SJSA1 (cell line): ENCODE results near the gene FOXC1. TPM values are rescaled to one million over a fixed set of nuclear protein-coding genes. Genes with fewer than 3 reads are reported as not detected.

ENCODE experiments used
- DNase-seq, 2 experiments: peaks; one replicate each; pipeline ENCODE4 v3.0.0-alpha.2; 2015 to 2020; ENCODE audit warnings: low spot score in 2 of 2, low read depth in 1 of 2
- H3K27ac ChIP-seq: fragments of 250-450 bp; sonication (Bioruptor Pico); 2 replicates; pipeline ENCODE4 v1.5.1; 2020; ENCODE audit warnings: mild to moderate bottlenecking, moderate library complexity
- H3K27me3 ChIP-seq: fragments of 250-450 bp; sonication (Bioruptor Pico); replicated peaks from 2 replicates; pipeline ENCODE4 v1.5.1; 2020; ENCODE audit warnings: mild to moderate bottlenecking, moderate library complexity
- H3K36me3 ChIP-seq: fragments of 250-450 bp; sonication (Bioruptor Pico); 2 replicates; pipeline ENCODE4 v1.5.1; 2020; ENCODE audit warnings: mild to moderate bottlenecking
- H3K4me1 ChIP-seq: fragments of 250-450 bp; sonication (Bioruptor Pico); replicated peaks from 2 replicates; pipeline ENCODE4 v1.6.1; 2021; ENCODE audit warnings: mild to moderate bottlenecking
- H3K4me3 ChIP-seq: fragments of 250-450 bp; sonication (Bioruptor Pico); 2 replicates; pipeline ENCODE4 v1.5.1; 2020; ENCODE audit warnings: mild to moderate bottlenecking
- H3K9me3 ChIP-seq: fragments of 250-450 bp; sonication (Bioruptor Pico); replicated peaks from 2 replicates; pipeline ENCODE4 v1.5.1; 2020; ENCODE audit warnings: mild to moderate bottlenecking
- total RNA-seq: library from RNA; depleted of rRNA; stranded (reverse); fragments of >200 nt; shearing (Covaris generic); gene quantifications from 2 replicates; pipeline ENCODE4 v1.2.3, GENCODE V29; 2014

FOXC1 gene
- total RNA-seq, 1 experiment from 2014 or later, result 21.0 TPM

DNA sequence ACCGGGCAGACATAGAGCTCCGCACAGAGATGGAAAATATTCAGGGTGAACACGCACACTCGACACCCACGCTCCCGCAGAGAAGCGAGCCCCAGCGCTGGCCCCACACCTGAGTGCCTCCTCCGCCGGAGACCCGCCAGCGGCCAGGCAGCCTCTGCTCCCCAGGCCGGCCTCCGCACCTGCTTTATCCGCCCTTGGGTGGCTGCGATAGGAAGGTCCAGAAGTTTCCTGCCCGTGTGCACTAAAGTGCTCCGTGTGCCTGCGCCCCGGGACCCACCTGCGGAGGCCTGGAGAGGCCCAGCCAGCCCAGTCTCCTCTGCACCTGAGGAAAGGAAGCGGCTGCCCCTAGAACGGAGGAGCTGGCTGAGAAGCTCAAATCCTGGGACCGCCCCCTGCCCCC is 10.8 kb upstream of the FOXC1 start:
- Histone ChIP-seq H3K36me3 (no peaks in the 10 kb centered on the region), H3K27me3 (no peaks in the 10 kb centered on the region), H3K9me3 (no peaks in the 10 kb centered on the region), H3K27ac (no peak overlapping the region), H3K4me1 (peaks cover 12% of the 10 kb centered on the region), H3K4me3 (no peak overlapping the region)
- DNase-seq, result no peak

DNA sequence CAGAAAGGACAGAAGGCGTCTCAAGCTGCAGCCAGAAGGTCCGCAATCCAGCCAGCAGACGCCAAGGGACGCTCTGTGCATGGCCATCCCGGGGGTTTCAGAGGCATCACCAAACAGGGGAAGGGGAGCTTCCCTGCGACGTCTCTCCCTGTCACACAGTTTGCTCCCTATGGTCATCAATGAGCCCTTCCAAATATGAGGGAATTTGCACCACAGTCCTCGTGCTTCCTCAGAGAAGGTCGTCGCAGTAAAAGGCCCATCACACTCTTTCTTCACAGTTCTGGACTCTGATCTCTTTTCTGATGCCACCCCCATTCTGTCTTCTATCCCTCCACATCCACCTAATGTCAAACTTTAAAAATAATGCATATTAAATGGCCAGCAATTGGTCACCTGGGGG is 10.2 kb upstream of the FOXC1 start:
- H3K36me3 ChIP-seq, result no peaks in the 10 kb centered on the region
- H3K4me3 ChIP-seq, result no peak overlapping the region
- H3K9me3 ChIP-seq, result peaks cover under 1% of the 10 kb centered on the region; the same call in 1 of the 2 replicates
- no peak for DNase-seq
- H3K4me1 ChIP-seq, result peaks cover 18% of the 10 kb centered on the region
- no peak overlapping the region for H3K27ac ChIP-seq
- H3K27me3 ChIP-seq, result no peaks in the 10 kb centered on the region

DNA sequence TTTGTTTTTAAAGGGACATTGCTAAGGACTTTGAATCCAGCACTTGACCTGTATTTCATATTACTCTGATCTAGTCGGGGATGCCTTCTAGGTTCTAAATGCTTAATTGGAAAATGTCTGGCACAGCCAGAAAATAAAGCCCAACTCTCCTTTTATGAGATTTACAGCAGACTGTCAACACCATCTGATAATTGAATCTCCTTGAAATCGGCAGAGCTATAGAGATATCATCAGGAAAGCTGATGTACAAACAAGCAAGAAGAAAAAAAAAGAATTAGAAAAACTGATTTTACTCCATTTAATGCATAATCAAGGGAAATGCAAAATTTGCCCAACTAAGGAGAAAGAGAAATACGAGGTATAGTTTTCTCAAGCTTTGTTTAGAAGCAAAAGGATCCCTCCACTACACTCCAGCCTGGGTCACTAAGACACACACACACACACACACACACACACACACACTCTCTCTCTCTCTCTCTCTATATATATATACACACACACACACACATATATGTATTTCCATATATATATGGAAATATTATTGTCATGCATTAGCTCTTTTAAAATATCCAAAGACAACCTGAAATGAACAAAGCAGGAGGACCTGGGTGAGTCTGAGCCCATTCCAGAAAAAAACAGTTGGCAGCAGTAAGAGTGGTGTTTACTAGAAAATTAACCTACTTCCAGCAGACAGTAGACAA is 9.5 kb upstream of the FOXC1 start:
- no peak for DNase-seq
- no peaks in the 10 kb centered on the region for H3K27me3 ChIP-seq

DNA sequence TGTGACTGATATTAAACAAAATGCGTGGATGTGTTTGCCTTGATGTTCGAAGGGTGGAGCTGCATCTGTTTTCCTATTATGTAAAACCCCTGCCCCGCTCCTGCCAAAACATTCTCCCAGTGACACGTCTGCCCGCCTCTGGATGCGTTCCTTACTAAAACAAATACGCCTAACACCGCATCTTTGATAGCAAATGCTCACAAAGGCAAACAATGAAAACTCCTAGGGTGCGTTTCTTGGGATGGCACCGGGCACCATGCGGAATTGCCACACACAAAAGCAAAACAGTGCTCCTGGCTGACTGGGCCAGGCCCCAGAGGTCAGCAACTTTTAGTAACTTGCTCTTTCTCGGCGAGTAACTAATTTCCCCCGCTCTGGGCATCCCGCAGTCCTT is 9.0 kb upstream of the FOXC1 start:
- H3K9me3 ChIP-seq, result peaks cover 4% of the 10 kb centered on the region; the same call in 1 of the 2 replicates
- H3K4me1 ChIP-seq, result peaks cover 20% of the 10 kb centered on the region
- no peak overlapping the region for H3K27ac ChIP-seq
- no peaks in the 10 kb centered on the region for H3K36me3 ChIP-seq
- no peak overlapping the region for H3K4me3 ChIP-seq
- H3K27me3 ChIP-seq, result no peaks in the 10 kb centered on the region
- no peak for DNase-seq

More for the DNA sequence above, 9.5 kb upstream of the FOXC1 start:
- Histone ChIP-seq H3K4me1 (peaks cover 21% of the 10 kb centered on the region), H3K9me3 (peaks cover 4% of the 10 kb centered on the region; the same call in 1 of the 2 replicates), H3K36me3 (no peaks in the 10 kb centered on the region), H3K27ac (no peak overlapping the region), H3K4me3 (no peak overlapping the region)

DNA sequence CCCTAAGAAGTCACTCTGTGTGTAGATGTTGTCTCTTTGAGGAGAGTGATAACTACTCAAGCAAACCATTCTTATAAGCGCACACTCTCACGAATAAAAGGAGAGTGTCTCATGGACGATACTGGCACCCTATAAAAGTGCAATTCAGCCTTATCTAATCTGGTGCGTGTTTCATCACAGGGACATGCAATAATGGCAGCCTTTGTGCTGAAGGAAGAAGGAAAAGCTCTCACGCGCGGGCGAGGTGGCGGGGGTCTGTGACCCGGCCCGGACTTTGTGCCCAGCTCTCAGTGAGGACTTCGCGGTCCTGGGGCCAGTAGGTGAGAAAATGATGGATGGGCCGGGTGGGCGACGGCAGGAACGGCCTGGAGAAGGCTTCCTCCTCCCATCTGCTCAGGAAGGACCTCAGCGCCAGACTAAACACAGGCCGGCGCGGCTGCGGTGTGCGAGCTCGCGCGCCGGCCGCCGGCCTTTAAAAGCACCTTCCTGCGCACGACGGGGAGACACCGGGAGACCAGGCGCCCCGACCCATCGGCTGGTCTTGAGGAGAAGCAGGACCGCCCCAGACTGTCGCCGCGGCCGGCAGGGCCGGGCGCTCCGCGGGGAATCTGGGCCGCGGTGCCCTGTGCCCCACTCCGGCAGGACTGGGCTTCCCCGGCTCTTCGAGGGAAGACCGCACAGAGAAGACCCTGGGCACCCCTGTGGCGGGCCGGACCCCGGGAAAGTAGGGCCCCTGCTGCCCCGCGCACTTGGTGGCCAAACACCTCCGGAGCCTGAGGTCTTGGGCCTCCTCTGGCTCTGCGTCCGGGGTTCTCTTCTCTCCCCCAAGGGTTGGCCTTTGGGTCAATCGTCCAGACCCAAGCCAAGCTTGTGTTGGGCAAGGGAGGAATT is 8.3 kb upstream of the FOXC1 start:
- Histone ChIP-seq H3K36me3 (no peaks in the 10 kb centered on the region), H3K27ac (no peak overlapping the region), H3K27me3 (no peaks in the 10 kb centered on the region), H3K4me1 (peaks cover 14% of the 10 kb centered on the region), H3K4me3 (no peak overlapping the region), H3K9me3 (peaks cover 4% of the 10 kb centered on the region; the same call in 1 of the 2 replicates)
- no peak for DNase-seq

DNA sequence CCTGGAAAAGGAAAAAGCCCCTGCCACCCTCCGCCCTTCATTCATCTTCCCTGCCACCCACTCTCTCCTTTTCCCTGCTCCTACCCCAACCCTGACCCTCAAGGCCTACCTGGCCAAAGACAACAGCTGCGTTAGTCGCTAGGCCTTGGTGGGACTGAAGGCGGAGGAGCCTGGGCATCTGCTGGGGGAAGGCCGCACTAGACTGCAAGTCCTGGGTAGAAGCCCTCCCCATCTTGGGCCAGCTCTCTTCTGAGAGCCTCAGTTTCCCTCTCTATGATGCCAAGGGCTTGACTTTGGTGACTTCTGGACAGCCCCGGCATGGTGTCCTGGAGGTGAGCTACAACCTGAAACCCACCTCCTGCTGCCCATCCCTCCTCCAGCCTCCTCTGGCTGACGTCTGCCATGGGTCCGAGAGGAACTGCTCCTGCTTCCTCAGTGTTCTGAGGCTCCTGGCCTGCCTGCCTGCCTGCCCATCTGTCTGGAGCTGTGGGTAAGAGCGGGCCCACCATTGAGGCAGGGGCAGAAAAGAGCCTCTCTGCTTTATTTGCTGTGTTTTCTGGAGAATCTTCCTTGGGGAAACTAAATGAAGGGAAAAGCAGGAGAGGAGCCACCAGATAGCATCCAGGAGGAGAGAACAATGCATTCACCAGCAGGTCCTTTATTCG is 7.5 kb upstream of the FOXC1 start:
- DNase-seq, result no peak
- H3K27me3 ChIP-seq, result no peaks in the 10 kb centered on the region
- peaks cover 4% of the 10 kb centered on the region; the same call in 1 of the 2 replicates for H3K9me3 ChIP-seq
- H3K36me3 ChIP-seq, result no peaks in the 10 kb centered on the region
- no peak overlapping the region for H3K27ac ChIP-seq
- H3K4me3 ChIP-seq, result no peak overlapping the region
- H3K4me1 ChIP-seq, result peaks cover 10% of the 10 kb centered on the region

DNA sequence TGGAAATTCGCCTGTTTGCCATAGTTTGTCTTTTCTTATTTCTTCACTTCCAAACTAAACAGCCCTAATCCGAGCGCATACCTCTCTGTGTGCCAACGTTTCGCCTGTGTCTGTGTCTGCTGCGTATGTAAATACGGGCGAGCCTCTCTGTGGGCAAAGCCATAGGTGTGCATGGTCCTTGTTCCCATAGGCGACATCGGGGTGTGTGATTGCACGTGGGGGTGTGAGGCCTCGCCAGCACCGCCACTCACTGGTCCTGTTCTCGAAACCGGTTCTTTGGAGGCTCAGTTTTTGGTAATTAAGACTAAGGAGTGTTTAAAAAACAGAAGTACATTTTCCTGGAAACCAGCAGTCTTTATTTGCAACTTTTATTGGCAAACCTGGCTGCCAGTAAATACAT is 6.0 kb upstream of the FOXC1 start:
- no peaks in the 10 kb centered on the region for H3K36me3 ChIP-seq
- no peak overlapping the region for H3K4me3 ChIP-seq
- no peak overlapping the region for H3K27ac ChIP-seq
- H3K9me3 ChIP-seq, result peaks cover 4% of the 10 kb centered on the region; the same call in 1 of the 2 replicates
- H3K27me3 ChIP-seq, result no peaks in the 10 kb centered on the region
- peaks cover 15% of the 10 kb centered on the region for H3K4me1 ChIP-seq
- no peak for DNase-seq

DNA sequence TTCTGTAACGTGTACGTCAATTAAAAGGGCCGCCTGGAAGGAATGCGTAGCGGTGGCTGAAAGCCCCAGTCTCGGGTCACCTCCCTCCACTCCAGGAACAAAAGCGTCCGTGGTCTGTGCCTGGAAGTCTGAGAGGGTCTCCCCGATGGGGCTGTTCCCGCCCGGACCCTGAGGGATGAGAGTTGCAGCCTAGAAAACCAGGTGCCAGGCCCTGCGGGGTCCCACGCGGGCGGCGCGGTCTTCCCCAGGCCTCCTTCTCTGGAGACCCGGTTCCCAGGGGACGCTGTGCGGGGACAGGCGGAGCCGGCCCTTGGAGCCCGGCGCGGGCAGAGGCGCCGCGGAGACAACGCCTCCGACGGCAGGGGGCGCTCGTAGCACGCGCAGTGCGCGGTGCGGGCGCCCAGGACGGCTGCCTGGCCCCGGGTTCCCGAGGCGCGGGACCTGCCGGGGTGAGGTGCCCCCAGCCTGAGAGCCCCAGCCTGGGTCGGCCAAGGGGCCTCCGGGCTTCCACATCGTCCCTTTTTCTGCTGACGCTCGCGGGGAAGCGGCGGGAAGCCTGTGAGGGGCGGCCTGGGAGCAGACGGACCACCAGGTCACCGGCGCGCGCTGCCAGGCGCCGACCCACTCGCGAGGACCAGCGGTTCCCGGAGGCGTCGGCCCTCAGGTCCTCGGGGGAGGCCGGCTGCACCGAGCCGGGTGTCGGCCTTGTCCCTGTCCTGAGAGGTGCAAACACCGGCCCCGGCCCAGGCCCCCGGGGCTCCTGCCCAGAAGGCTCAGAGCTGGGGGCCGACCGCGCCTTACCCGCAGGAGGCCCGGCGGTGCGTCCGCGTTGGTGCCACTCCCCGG is 5.3 kb upstream of the FOXC1 start:
- Histone ChIP-seq H3K27ac (no peak overlapping the region), H3K4me3 (peak overlapping the region; percentile 30), H3K4me1 (peaks cover 21% of the 10 kb centered on the region), H3K9me3 (peaks cover 4% of the 10 kb centered on the region; the same call in 1 of the 2 replicates), H3K36me3 (no peaks in the 10 kb centered on the region), H3K27me3 (no peaks in the 10 kb centered on the region)
- peak; percentile 66 to 70 for DNase-seq

DNA sequence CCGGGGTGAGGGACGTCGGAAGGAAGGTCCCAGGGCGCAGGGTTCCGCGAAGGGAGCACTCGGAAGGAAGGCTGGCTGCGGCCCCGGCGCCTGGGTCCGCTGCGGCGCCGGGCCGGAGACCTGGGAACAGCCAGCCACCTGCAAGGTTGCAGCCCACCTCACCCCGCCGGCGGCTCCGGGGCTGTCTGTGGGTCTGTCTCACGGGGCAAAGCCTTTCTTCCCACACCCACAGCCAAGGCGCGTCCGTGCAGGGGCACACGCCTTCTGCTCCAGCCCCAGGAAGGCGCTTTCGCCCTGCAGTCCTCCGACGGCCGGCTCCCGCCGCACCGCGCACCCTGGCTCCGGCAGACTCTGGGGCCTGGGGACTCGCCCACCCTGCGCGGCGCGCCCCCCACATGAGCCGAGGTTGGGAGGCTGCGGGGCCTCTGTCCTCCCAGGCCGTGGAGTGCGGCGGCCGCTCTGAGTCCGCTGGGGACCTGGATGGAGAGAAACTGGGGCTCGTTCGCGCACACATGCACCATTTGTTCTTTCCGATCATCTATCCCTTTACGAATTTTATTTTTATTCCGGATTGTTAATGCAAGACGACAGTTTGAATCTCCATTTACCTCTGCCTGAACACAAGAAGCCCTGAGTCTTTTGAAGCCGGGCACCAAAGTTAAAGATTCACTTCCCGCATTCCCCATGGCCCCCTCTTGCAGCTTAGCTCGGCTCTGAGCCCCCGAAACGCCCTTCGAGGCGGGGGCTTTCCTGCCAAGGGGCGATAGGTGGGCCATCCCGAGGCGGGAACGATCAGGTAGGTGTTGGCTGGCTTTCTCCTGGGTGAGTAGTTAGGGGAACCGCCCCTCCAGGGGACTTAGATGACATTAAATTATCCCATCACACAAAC is 4.5 kb upstream of the FOXC1 start:
- H3K36me3 ChIP-seq, result no peaks in the 10 kb centered on the region; the same call in 1 of the 2 replicates
- no peak for DNase-seq
- no peak overlapping the region for H3K4me3 ChIP-seq
- no peak overlapping the region for H3K27ac ChIP-seq
- peaks cover 4% of the 10 kb centered on the region; the same call in 1 of the 2 replicates for H3K9me3 ChIP-seq
- H3K27me3 ChIP-seq, result no peaks in the 10 kb centered on the region
- peaks cover 22% of the 10 kb centered on the region for H3K4me1 ChIP-seq

DNA sequence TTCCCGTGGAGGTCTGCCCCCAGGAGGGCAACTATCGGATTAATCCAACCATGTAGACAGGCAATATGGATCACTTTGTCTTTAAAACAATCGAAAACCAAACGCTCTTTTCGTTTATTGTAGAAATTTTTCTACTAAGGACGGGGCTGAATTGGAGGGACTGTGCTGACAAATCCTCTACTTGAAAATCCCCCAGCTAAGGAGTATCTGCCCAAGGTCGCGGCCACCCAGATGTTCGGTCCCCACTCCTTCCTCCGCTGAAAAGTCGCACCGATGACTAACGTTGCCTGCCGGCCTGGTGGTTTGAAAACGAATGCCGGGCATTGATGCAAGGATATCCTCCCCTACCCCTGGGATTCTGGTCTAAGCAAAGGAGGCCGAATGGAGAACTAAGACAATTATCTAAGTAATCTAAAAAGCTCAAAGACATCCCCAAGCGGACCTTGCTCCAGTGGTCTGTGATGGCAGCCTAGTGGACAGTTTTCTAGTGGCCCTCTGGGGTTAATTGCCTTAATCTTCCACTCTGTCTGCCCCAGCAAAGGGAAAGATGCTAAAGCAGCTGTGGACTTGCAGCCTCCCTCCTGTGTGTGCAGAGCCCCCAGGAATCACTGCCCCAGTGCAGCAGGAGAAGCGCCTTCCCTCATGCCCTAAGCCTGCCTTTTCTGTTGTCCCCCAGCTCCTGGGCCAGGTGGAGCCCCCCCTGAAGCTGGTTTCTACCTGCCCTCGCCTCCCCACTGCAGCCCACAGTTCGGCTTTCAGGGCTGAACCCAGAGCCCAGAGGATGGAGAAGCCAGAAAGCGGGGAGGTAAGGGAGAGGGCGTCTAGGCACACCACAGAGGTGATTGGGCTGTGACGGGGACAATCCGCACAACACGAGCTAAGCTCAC is 3.6 kb upstream of the FOXC1 start:
- no peak overlapping the region for H3K4me3 ChIP-seq
- no peaks in the 10 kb centered on the region for H3K27me3 ChIP-seq
- DNase-seq, result no peak

DNA sequence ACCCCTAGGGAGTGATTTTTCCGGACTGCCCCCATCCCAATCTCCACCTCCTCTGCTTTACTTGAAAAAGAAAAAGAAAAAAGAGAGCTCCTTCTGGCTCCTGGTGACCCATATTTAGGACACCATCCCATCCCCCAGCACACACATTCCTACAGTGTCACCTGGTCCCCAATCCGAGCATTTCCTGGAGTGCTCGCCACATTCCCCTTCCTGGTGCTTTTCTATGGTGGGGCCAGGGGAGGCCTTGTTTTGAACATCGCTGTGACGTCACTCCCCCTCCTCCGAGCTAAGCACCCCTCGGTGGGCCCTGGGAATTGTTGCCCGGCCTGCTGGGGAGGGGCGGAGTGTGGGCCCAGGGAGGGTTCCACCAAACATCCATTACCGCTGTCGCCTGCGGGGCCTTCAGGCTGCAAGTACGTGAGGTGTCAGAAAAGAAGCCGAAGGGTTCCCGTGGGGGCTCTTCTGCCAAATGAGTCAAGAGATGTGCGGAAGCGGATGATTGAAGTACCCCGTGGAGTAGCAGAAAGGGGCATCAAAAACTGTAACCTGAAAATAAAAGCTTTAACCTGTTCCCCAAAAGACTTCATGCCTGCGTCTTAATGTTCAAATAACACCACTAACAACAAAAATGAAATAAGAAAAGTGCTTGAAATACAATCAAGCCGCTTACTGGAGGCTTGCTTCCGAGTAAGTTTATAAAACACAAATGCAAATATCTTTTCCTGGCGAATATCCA is 2.8 kb upstream of the FOXC1 start:
- Histone ChIP-seq H3K9me3 (peaks cover 4% of the 10 kb centered on the region; the same call in 1 of the 2 replicates), H3K27ac (no peak overlapping the region), H3K36me3 (peaks cover 17% of the 10 kb centered on the region), H3K4me1 (peaks cover 22% of the 10 kb centered on the region), H3K4me3 (no peak overlapping the region), H3K27me3 (no peaks in the 10 kb centered on the region)
- no peak for DNase-seq

More for the DNA sequence above, 3.6 kb upstream of the FOXC1 start:
- Histone ChIP-seq H3K27ac (no peak overlapping the region), H3K36me3 (peaks cover 9% of the 10 kb centered on the region), H3K4me1 (peaks cover 22% of the 10 kb centered on the region), H3K9me3 (peaks cover 4% of the 10 kb centered on the region; the same call in 1 of the 2 replicates)
